Activated CD8-positive, alpha-beta memory T cell treated with anti-CD3 and anti-CD28 coated beads for 1 hour (primary cell): ENCODE data around the gene APOBEC3B.
"Not testable (repeated sequence)": the region's sequence is repeated elsewhere in the genome, so short reads cannot be mapped to it uniquely, and the experiment has no call there.

ENCODE experiments used
- DNase-seq, 2 donors: peaks; one replicate each; pipeline ENCODE4 v3.0.0-alpha.2; 2020; ENCODE audit warnings: low read depth in 1 of 2; ENCODE audit errors: extremely low read depth in 1 of 2

The APOBEC3B gene

GRCh38 chr22:38987171-38987895 lies 5.2 kb downstream of the APOBEC3B start:
- no peak for DNase-seq

DNA sequence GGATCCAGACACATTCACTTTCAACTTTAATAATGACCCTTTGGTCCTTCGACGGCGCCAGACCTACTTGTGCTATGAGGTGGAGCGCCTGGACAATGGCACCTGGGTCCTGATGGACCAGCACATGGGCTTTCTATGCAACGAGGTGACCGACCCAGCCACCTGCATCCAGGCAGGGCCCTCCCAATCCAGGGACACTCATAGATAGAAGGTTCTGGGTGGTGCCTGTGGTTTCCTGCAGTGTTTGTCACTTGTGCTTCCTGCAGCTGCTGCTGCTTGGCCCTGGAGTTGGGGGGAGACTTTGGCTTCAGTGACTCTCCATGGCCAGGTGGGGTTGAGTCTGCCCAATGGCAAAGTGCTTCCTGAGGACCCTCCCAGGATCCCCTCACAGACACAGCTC lies 7.3 kb downstream of the APOBEC3B start:
- DNase-seq, result no peak

GRCh38 chr22:38992871-38993371 lies 10.8 kb downstream of the APOBEC3B start:
- not testable (repeated sequence) for DNase-seq

DNA sequence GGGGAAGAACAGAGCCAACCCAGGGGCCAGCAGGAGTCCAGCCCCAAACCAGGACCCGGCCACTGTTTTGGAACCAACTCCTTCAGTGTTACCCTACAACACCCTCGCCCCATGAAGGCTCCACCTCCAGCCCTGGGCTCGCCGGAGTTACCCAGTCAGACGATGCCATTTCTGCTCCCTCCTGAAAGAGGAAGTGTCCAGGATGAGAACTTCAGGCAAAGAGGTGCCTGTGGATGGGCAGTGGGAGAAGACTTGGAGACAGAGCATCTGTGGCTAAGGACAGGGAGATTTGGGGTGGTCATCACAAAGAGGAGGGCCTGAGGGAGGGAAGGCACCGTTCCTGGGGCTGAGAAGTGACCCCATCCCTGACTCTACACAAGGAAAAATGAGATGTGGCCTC lies 14.0 kb downstream of the APOBEC3B start:
- DNase-seq, result no peak

DNA sequence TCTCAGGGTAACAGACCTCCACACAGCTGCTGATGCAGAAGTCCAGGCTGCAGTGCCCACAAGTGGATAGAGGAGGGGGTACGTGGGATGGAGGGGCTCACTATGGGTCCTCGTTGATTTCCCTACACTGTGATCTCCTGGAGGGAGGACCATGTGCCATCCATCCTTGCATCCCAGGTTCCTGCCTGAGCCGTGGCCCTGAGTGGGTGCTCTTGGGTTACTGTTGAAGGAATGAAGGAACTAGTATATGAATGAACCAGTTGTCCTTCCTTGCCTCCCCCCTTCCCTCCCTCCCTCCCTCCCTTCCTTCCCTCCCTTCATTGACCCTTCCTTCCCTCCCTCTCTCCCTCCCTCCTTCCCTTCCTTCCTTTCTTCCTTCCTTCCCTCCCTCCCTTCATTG lies 15.4 kb downstream of the APOBEC3B start:
- no peak for DNase-seq

DNA sequence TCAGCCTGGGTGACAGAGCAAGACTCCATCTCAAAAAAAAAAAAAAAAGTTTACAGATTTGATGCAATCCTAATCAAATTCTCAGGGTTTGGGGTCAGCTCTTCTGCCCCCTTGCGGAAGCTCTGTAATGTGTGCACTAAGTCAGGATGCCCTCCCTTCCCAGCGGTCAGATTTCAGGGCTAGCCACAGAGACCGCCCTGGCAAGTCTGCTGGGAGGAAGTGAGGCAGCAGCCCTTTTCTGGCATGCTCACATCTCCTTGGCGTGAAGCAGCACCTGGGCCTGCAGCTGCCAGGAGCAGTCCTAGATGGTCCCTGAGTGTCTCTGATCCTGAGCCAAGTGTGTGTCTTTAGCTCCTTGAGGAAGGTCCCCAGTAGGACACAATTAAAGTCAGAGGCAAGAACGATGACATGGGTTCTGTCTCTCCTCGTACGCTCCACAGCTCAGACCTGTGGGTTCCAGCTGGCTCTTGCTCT lies 21.1 kb downstream of the APOBEC3B start:
- peak; percentile 40 to 46 for DNase-seq

GRCh38 chr22:39007177-39007576 lies 25.0 kb downstream of the APOBEC3B start:
- DNase-seq, result no peak

DNA sequence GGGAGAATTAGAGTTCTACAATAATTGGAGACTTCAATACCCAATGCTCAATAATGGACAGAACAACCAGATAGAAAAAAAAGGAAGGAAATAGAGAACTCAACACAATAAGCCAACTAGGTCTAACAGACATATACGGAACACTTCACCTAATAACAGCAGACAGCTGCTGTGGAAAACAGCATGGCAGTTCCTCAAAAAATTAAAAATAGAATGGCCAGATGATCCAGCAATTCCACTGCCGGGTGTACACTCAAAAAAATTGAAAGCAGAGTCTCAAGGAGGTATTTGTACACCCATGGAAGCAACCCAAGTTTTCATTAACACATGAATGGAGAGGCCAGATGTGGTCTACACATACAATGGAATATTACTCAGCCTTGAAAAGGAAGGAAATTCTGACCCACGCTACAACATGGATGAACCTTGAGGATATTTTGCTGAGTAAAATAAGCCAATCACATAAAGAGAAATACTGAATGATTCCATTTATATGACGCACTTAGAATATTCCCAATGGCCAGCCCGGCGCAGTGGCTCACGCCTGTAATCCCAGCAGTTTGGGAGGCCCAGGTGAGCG lies 26.2 kb downstream of the APOBEC3B start:
- not testable (repeated sequence) for DNase-seq

- no peak for DNase-seq
Measured at GRCh38 chr22:39010946-39011345, 28.8 kb downstream of the APOBEC3B start.

DNA sequence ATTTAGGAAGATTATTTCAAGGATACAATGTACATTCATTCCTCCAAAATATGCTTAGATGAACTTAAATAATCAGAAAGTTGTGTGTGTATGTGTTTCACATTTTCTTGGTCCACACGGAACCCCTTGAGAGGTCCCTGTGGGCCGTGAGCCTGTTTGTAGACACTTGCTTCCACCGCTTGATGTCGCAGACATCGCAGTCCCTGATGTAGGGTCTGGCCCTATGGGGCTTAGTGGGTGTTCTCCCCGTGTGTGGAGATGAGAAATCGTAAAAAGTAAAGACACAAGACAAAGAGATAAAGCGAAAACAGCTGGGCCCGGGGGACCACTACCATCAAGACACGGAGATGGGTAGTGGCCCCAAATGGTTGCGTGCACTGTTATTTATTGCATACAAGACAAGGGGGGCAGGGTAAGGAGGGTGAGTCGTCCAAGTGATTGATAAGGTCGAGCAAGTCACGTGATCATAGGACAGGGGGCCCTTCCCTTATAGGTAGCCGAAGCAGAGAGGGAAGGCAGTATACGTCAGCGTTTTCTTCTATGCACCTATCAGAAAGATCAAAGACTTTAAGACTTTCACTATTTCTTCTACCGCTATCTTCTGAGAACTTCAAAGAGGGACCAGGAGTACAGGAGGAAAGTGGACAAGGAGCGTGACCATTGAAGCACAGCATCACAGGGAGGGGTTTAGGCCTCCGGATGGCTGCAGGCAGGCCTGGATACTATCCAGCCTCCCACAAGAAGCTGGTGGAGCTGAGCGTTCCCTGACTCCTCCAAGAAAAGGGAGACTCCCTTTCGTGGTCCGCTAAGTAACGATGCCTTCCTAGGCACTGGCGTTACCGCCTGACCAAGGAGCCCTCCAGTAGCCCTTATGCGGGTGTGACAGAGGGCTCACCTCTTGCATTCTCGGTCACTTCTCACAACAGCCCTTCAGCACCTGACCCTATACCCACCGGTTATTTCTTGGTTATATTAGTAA lies 30.7 kb downstream of the APOBEC3B start:
- DNase-seq, result no peak

GRCh38 chr22:39013561-39013941 lies 31.4 kb downstream of the APOBEC3B start:
- DNase-seq, result not testable (repeated sequence)

GRCh38 chr22:39013942-39014722 lies 32.0 kb downstream of the APOBEC3B start, which contains the start of gene APOBEC3C:
Gene APOBEC3C (plus strand): TSS chr22:39014257. CDS start chr22:39014363, 106 bp downstream.
- peak; percentile 47 to 56 for DNase-seq

- DNase-seq, result not testable (repeated sequence)
Measured at GRCh38 chr22:39014723-39015121, 32.6 kb downstream of the APOBEC3B start.

DNA sequence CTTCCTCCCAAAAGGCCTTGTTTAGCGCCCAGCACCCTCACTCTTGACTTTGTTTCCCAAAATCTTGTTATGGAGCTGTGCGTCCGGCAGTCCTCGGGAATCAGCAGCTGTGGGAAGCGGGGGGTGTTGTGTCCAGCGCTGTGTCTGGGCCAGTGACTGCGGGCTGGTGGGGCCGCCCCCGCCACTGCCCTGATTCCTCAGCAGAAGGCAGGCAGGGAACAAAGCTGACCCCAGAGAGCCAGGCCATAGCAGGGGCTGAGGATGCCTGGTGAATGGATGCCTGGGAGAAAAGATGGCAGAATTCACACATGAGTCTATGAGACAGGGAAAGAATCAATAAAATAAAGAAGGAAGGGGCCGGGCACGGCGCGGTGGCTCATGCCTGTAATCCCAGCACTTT lies 34.4 kb downstream of the APOBEC3B start:
- no peak for DNase-seq

GRCh38 chr22:39017596-39018365 lies 35.6 kb downstream of the APOBEC3B start:
- DNase-seq, result no peak

GRCh38 chr22:39020021-39020651 lies 38.0 kb downstream of the APOBEC3B start:
- DNase-seq, result not testable (repeated sequence)

DNA sequence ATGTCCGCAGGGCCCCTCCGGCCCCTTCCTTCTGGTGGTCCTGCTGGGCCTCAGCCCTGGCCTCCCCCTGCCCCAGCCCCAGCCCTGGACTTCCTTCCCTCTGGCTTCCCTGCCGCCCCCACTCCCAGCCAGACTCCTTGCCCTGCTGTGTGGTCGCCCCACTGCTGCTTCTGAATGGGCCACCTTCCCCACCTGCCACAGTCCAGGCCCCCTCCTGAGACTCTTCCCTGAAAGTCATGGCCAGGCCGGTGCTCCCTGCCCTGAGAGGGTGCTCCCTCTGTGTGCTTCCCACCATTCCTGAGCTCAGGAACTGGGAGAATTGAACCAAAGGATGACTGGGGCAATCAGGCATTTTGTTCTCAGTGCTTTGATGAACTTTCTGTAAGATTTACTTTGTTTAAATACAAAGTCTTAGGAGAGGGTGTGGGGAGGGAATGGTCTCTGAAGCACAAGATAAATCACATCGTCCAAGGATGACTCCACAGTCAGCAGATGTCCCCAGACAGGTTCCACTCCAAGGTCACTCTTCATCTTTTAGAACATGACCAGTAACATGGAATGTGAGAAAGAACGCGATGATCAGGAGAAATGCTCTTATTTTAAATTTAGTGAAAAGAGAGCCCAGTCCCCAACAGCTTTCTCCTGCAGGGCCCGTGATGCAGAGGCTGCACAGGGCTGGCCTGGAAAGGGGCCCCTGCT lies 39.6 kb downstream of the APOBEC3B start:
- no peak for DNase-seq

- DNase-seq, result no peak
Measured at GRCh38 chr22:39024519-39025308, 42.6 kb downstream of the APOBEC3B start.
